Ureter (tissue), 1 donor: Measurements from ENCODE around the gene CDH2. TPM values are rescaled to one million over a fixed set of nuclear protein-coding genes. Genes with fewer than 3 reads are reported as not detected.

Source experiments
- DNase-seq: peaks from one replicate; pipeline ENCODE4 v3.0.0-alpha.2; 2020; ENCODE audit warnings: low spot score
- total RNA-seq: library from RNA; stranded (reverse); gene quantifications from one replicate; pipeline ENCODE4 v1.2.4, GENCODE V29; 2023
- donor health status: DM: yes; HTN: yes; CAD: no.

Gene CDH2
- total RNA-seq, 1 donor from 2014 or later: 0.16 TPM

GRCh38 chr18:28127763-28128658 is 48.9 kb downstream of the CDH2 start:
- DNase-seq: no peak

- DNase-seq: no peak
These were observed 49.7 kb downstream of the CDH2 start for GRCh38 chr18:28127228-28127627.

- no peak for DNase-seq
These were observed 50.2 kb downstream of the CDH2 start for GRCh38 chr18:28126768-28127167.

- DNase-seq: no peak
These were observed 51.9 kb downstream of the CDH2 start for GRCh38 chr18:28125051-28125450.

- DNase-seq: no peak
These were observed 52.5 kb downstream of the CDH2 start for GRCh38 chr18:28124131-28125029.

GRCh38 chr18:28123401-28124030 is 53.4 kb downstream of the CDH2 start:
- no peak for DNase-seq

- no peak for DNase-seq
These were observed 56.0 kb downstream of the CDH2 start for GRCh38 chr18:28120828-28121515.

- DNase-seq: no peak
These were observed 60.5 kb downstream of the CDH2 start for GRCh38 chr18:28116461-28116860.

- DNase-seq: no peak
These were observed 61.8 kb downstream of the CDH2 start for GRCh38 chr18:28115149-28115550.

GRCh38 chr18:28114472-28114871 is 62.5 kb downstream of the CDH2 start:
- no peak for DNase-seq

GRCh38 chr18:28113271-28114029 is 63.5 kb downstream of the CDH2 start:
- no peak for DNase-seq

- no peak for DNase-seq
These were observed 64.9 kb downstream of the CDH2 start for GRCh38 chr18:28112056-28112470.

GRCh38 chr18:28110924-28111323 is 66.0 kb downstream of the CDH2 start:
- DNase-seq: no peak

GRCh38 chr18:28109781-28110560 is 67.0 kb downstream of the CDH2 start:
- DNase-seq: no peak

- no peak for DNase-seq
These were observed 68.1 kb downstream of the CDH2 start for GRCh38 chr18:28108814-28109213.

GRCh38 chr18:28108254-28108653 is 68.7 kb downstream of the CDH2 start:
- DNase-seq: no peak

GRCh38 chr18:28099237-28099636 is 77.7 kb downstream of the CDH2 start:
- DNase-seq: no peak

- no peak for DNase-seq
These were observed 81.3 kb downstream of the CDH2 start for GRCh38 chr18:28095631-28096030.

- no peak for DNase-seq
These were observed 81.9 kb downstream of the CDH2 start for GRCh38 chr18:28095041-28095440.

- no peak for DNase-seq
These were observed 85.7 kb downstream of the CDH2 start for GRCh38 chr18:28091197-28091596.
